Measurements from ENCODE around the gene SMG5.

SMG5 gene

GRCh38 chr1:156244126-156244525 is 38.5 kb downstream of the SMG5 start:
- no peak for TF ChIP-seq CTCF (IDR thresholded peaks at IDR 0.05; ENCODE audit: insufficient read depth, low read length, poor library complexity, severe bottlenecking)
- H3K36me3 ChIP-seq (ENCODE audit: control insufficient read depth, insufficient read depth, low read length) = peaks cover 7% of the 10 kb centered on the region
- no peak overlapping the region for H3K4me3 ChIP-seq (replicated peaks; ENCODE audit: low read depth, low read length)
- H3K27me3 ChIP-seq (replicated peaks; ENCODE audit: control insufficient read depth, insufficient read depth, low read length) = no peaks in the 10 kb centered on the region
- DNase-seq (ENCODE audit: extremely low read depth, insufficient read length) = no peak

- no peak for DNase-seq (ENCODE audit: extremely low read depth, insufficient read length)
- no peak for TF ChIP-seq CTCF (IDR thresholded peaks at IDR 0.05; ENCODE audit: insufficient read depth, low read length, poor library complexity, severe bottlenecking)
- peaks cover 12% of the 10 kb centered on the region for H3K36me3 ChIP-seq (ENCODE audit: control insufficient read depth, insufficient read depth, low read length)
- no peaks in the 10 kb centered on the region for H3K27me3 ChIP-seq (replicated peaks; ENCODE audit: control insufficient read depth, insufficient read depth, low read length)
- H3K4me3 ChIP-seq (replicated peaks; ENCODE audit: low read depth, low read length) = no peak overlapping the region
Observed at GRCh38 chr1:156242738-156243137, 39.9 kb downstream of the SMG5 start.

- Histone ChIP-seq H3K36me3 (ENCODE audit: control insufficient read depth, insufficient read depth, low read length) (peaks cover 12% of the 10 kb centered on the region), H3K27me3 (replicated peaks; ENCODE audit: control insufficient read depth, insufficient read depth, low read length) (no peaks in the 10 kb centered on the region), H3K4me3 (replicated peaks; ENCODE audit: low read depth, low read length) (no peak within 1 kb of the TSS)
- no peak for DNase-seq (ENCODE audit: extremely low read depth, insufficient read length)
- no peak for TF ChIP-seq CTCF (IDR thresholded peaks at IDR 0.05; ENCODE audit: insufficient read depth, low read length, poor library complexity, severe bottlenecking)
Observed at GRCh38 chr1:156241926-156242325, 40.7 kb downstream of the SMG5 start, which contains the start of gene BGLAP. TSS of gene BGLAP (plus strand) at chr1:156242184. CDS start at chr1:156242232, 48 bp downstream.

- no peak for DNase-seq (ENCODE audit: extremely low read depth, insufficient read length)
- H3K27me3 ChIP-seq (replicated peaks; ENCODE audit: control insufficient read depth, insufficient read depth, low read length) = no peaks in the 10 kb centered on the region
- H3K36me3 ChIP-seq (ENCODE audit: control insufficient read depth, insufficient read depth, low read length) = peaks cover 13% of the 10 kb centered on the region
- TF ChIP-seq CTCF (IDR thresholded peaks at IDR 0.05; ENCODE audit: insufficient read depth, low read length, poor library complexity, severe bottlenecking) = no peak
- H3K4me3 ChIP-seq (replicated peaks; ENCODE audit: low read depth, low read length) = no peak overlapping the region
Observed at GRCh38 chr1:156241311-156241811, 41.3 kb downstream of the SMG5 start.

- peaks cover 25% of the 10 kb centered on the region for H3K36me3 ChIP-seq (ENCODE audit: control insufficient read depth, insufficient read depth, low read length)
- H3K4me3 ChIP-seq (replicated peaks; ENCODE audit: low read depth, low read length) = no peak overlapping the region
- H3K27me3 ChIP-seq (replicated peaks; ENCODE audit: control insufficient read depth, insufficient read depth, low read length) = no peaks in the 10 kb centered on the region
- no peak for TF ChIP-seq CTCF (IDR thresholded peaks at IDR 0.05; ENCODE audit: insufficient read depth, low read length, poor library complexity, severe bottlenecking)
- DNase-seq (ENCODE audit: extremely low read depth, insufficient read length) = no peak
Observed at GRCh38 chr1:156238248-156238647, 44.4 kb downstream of the SMG5 start.

- Histone ChIP-seq H3K36me3 (ENCODE audit: control insufficient read depth, insufficient read depth, low read length) (peaks cover 29% of the 10 kb centered on the region), H3K4me3 (replicated peaks; ENCODE audit: low read depth, low read length) (no peak overlapping the region), H3K27me3 (replicated peaks; ENCODE audit: control insufficient read depth, insufficient read depth, low read length) (no peaks in the 10 kb centered on the region)
- DNase-seq (ENCODE audit: extremely low read depth, insufficient read length) = no peak
- no peak for TF ChIP-seq CTCF (IDR thresholded peaks at IDR 0.05; ENCODE audit: insufficient read depth, low read length, poor library complexity, severe bottlenecking)
Observed at GRCh38 chr1:156236164-156236563, 46.5 kb downstream of the SMG5 start.
